RWPE1 (cell line): ENCODE results near the gene NFYC.

ENCODE experiments used
- CTCF ChIA-PET: fragments of 350-600 bp; sonication (Branson Sonifier 250); formaldehyde crosslinking; extraction: SDS; loops from one replicate; lab custom pipeline; 2021; lab: Yijun Ruan, JAX
- POLR2A ChIA-PET: fragments of 400-600 bp; formaldehyde crosslinking; extraction: SDS; loops from one replicate; lab custom pipeline; 2020; ENCODE audit warnings: antibody characterized with exemption; ENCODE audit not compliant: low non-redundant PET; lab: Yijun Ruan, JAX
- DNase-seq: peaks from one replicate; pipeline ENCODE4 v3.0.0; 2012; ENCODE audit warnings: low spot score
- H3K27ac ChIP-seq: fragments of 450-650 bp; 2 replicates; pipeline ENCODE4 v1.5.1; 2017
- TF ChIP-seq, protein P1 (sequence below): fragments of 450-650 bp; conservative IDR thresholded peaks from 2 replicates; pipeline ENCODE4 v1.5.1; 2017; ENCODE audit warnings: low read depth, mild to moderate bottlenecking

Gene NFYC

DNA sequence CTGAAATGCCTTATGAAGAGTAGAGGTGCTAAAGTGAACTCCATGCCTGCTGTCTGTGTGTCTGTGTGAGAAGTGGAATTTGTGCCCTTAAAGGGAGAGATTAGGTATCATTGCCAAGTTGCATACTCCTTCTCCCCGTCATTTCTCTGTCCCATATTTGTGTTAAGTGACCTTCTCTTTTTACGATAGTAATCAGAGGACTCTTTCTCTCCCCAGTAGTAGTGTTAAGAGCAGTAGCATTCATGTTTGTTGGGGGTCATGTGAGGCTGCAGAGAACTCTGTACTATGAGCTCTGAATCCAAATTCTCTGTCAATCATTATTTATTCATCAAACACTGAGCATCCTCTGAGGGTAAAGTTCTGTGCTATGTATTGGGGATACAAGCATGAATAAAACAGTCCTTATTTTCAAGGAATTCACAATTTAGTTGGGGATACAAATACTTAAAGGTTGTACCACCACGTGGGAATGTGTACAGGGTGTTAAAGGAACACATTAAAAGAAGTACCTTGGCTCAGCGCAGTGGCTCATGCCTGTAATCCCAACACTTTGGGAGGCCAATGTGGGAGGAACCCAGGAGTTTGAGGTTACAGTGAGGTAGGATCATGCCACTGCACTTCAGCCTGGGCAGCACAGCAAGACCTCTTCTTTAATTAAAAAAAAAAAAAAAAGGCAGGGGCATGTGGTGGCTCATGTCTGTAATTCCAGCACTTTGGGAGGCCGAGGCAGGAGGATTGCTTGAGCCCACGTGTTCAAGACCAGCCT lies 67.3 kb downstream of the NFYC start:
- POLR2A ChIA-PET, result no interaction called here
- DNase-seq, result no peak
- TF ChIP-seq, protein P1, sequence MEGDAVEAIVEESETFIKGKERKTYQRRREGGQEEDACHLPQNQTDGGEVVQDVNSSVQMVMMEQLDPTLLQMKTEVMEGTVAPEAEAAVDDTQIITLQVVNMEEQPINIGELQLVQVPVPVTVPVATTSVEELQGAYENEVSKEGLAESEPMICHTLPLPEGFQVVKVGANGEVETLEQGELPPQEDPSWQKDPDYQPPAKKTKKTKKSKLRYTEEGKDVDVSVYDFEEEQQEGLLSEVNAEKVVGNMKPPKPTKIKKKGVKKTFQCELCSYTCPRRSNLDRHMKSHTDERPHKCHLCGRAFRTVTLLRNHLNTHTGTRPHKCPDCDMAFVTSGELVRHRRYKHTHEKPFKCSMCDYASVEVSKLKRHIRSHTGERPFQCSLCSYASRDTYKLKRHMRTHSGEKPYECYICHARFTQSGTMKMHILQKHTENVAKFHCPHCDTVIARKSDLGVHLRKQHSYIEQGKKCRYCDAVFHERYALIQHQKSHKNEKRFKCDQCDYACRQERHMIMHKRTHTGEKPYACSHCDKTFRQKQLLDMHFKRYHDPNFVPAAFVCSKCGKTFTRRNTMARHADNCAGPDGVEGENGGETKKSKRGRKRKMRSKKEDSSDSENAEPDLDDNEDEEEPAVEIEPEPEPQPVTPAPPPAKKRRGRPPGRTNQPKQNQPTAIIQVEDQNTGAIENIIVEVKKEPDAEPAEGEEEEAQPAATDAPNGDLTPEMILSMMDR, result no peak
- H3K27ac ChIP-seq, result no peak overlapping the region
- CTCF ChIA-PET, result interaction anchor here (2.4 kb wide), 1 partner anchor 16 kb away, joined by 9 read pairs; no protein-coding TSS in a partner anchor

DNA sequence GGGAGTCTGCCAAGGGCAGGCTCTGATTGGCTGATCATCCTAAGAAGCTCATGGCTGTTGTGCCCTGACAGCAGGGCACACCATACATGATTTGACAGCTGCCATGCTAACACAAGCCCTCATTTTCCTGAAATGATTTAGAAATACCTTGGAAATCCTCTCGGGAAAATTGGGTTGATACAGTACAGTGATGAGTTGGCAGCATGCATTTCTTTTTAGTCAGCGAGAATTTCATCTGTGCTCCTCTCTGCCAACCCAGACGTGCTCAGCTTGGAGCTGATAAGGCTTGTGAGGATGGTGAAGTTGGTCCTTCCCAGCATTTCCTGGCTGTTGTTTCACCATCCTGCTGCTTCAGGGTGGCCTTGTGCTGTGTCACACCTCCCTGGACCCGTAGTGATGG lies 69.5 kb downstream of the NFYC start:
- POLR2A ChIA-PET, result no interaction called here
- CTCF ChIA-PET, result no interaction called here
- TF ChIP-seq, protein P1, result no peak
- DNase-seq, result no peak
- no peak overlapping the region for H3K27ac ChIP-seq

DNA sequence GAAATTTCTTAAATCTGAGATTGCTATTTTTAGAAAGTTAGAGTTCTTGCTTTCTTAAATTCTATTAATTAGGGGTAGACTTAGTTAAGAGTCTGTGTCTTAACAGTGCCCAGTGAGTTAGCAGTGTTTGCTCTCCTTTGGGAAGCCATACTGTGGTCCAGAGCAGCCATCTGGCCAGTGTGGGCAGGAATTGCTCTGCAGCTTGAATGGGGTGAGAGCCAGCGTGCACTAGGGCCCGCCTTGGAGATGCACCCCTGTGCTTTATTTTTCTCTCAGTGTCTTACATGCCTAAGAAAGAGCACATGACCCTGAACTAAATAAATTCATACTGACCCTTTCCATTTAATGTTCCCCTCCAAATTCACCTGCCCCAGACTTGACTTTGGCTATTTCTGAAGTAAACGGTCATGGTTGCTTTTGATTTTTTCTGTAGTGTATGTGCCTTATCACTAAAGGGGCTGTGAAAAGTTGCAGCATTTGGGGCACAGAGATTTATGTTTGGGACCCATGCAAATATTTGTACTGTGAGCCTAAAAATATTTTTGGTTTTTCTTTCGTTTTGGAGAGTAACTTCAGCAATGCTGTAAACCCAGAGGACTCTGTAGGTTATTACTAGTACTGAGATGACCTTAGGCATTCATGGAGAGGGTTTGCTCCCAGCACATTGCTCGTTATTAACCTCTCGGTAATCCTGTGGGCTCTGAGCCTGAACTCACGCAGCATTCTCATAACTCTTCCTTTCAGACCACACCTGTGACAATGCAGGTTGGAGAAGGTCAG lies 70.8 kb downstream of the NFYC start:
- TF ChIP-seq, protein P1, result no peak
- H3K27ac ChIP-seq, result no peak overlapping the region
- DNase-seq, result no peak
- ChIA-PET POLR2A (no interaction called here), CTCF (no interaction called here)

DNA sequence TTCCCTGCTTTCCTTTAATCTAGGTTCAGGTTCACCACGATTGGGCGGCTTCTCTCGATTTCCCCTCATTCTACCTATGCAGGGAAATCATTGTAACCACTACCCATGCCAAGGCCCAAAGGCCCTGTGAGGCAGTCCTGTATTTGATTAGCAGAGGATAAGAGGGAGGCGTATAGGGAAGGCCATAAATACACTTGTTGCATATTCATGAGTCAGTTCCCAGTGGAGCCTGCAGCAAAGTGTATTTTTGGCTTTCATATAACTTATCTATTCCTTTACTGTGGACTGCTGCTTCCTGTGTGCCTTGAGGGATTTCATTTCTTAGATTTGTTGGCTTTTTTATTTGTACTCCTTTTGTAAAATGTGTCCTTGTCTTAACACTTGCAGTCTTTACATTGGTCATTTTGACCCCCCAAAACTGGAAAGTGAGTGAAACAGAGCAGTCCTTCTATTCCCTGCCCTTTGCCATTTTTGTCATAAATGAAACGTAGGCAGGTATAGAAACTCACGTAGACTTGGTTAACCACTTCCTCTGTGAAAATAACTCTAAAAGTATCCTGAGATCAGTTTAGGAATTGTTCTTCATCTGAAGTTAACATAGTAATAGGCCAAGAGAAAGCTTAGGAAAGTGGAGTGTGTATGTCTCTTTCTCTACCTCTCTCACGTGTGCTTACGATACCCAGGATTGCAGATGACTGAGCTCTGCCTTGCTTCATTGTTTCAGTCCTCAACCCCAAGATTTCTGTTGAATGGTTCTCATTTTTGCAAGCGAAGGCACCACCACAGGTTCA lies 72.4 kb downstream of the NFYC start:
- TF ChIP-seq, protein P1, result no peak
- no peak for DNase-seq
- ChIA-PET POLR2A (no interaction called here), CTCF (interaction anchor here (0.9 to 2.2 kb wide), 2 partner anchors 10 to 27 kb away, joined by 9 to 16 read pairs; no protein-coding TSS in a partner anchor)
- no peak overlapping the region for H3K27ac ChIP-seq

DNA sequence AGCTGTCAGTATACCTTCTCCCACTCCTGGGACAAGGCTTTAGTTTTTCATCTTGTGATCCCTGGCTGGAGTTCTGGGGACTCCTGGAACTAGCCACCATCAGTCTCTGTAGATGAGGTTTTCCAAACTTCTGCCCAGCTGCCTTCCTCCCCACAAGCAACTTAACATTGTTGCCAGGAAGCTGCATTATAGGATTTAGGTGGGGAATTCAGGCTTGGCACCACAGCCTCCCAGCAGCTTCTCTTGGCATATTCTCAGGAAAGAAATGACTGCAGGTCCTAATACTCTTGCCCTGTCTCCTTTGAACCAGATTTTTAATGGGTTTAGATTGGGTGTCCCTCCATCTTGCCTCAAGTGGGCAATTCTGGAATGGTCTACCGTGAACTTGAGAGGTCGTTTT lies 73.5 kb downstream of the NFYC start:
- DNase-seq, result no peak
- POLR2A ChIA-PET, result no interaction called here

More for the DNA sequence above, 73.5 kb downstream of the NFYC start:
- CTCF ChIA-PET, result interaction anchor here (0.7 to 2.2 kb wide), 3 partner anchors 9 to 39 kb away, joined by 3 to 16 read pairs (median 9); no protein-coding TSS in a partner anchor
- no peak overlapping the region for H3K27ac ChIP-seq
- TF ChIP-seq, protein P1, result no peak
